PFSK-1 (cell line): ENCODE data around the gene AKR7A3.

Source experiments
- FOXP2 ChIP-seq: optimal IDR thresholded peaks from 2 replicates; pipeline ENCODE3; 2011; ENCODE audit warnings: borderline replicate concordance, control low read depth, inconsistent platforms; ENCODE audit not compliant: insufficient read depth; ENCODE audit errors: extremely low read length, extremely low read depth
- POLR2AphosphoS5 ChIP-seq: IDR thresholded peaks from 2 replicates; pipeline ENCODE4 v1.6.1; 2012; ENCODE audit warnings: low read depth, mild to moderate bottlenecking, control low read depth, low read length, moderate library complexity
- REST ChIP-seq, 2 experiments: IDR thresholded peaks; 2 replicates each; pipeline versions ENCODE4 v1.6.1 to v1.8.0; 2011 to 2012; ENCODE audit warnings: low read depth in 2 of 2, low read length in 2 of 2, control low read depth in 1 of 2, inconsistent platforms in 1 of 2, mild to moderate bottlenecking in 1 of 2, moderate library complexity in 1 of 2; ENCODE audit not compliant: insufficient read depth in 1 of 2
- SIN3A ChIP-seq: IDR thresholded peaks from 2 replicates; pipeline ENCODE4 v1.6.1; 2012; ENCODE audit warnings: mild to moderate bottlenecking, low read length, moderate library complexity, borderline replicate concordance; ENCODE audit not compliant: insufficient read depth
- TAF1 ChIP-seq: IDR thresholded peaks from 2 replicates; pipeline ENCODE4 v1.6.1; 2012; ENCODE audit warnings: low read length, control low read depth, borderline replicate concordance; ENCODE audit not compliant: insufficient read depth

GRCh38 chr1:19329188-19329587 is 40.6 kb upstream of the AKR7A3 start:
- TF ChIP-seq FOXP2 (no peak), POLR2AphosphoS5 (no peak), REST (IDR thresholded peaks at IDR 0.05; ENCODE audit: insufficient read depth in 1 of 2, low read depth in 2 of 2, low read length in 2 of 2) (no peak), SIN3A (no peak), TAF1 (no peak)
